Ascending aorta (tissue), 2 donors: ENCODE data around the gene ROCK2. TPM values are rescaled to one million over a fixed set of nuclear protein-coding genes. Genes with fewer than 3 reads are reported as not detected.

Experiments
- DNase-seq, 2 donors: peaks; one replicate each; pipeline ENCODE4 v3.0.0-alpha.2; 2019; ENCODE audit warnings: low spot score in 2 of 2
- H3K27ac ChIP-seq, 2 donors: fragments of 200-600 bp; sonication (generic); one replicate each; pipeline ENCODE4 v1.5.1; 2016 to 2017; ENCODE audit warnings: mild to moderate bottlenecking in 1 of 2
- H3K27me3 ChIP-seq: fragments of 200-600 bp; sonication (generic); one replicate; pipeline ENCODE4 v1.5.1; 2017
- H3K36me3 ChIP-seq, 2 donors: fragments of 200-600 bp; sonication (generic); one replicate each; pipeline ENCODE4 v1.5.1; 2016
- H3K4me1 ChIP-seq, 2 donors: fragments of 200-600 bp; sonication (generic); one replicate each; pipeline ENCODE4 v1.5.1; 2016 to 2017; ENCODE audit warnings: mild to moderate bottlenecking in 1 of 2
- H3K4me3 ChIP-seq, 2 donors: fragments of 200-600 bp; sonication (generic); one replicate each; pipeline ENCODE4 v1.5.1; 2016 to 2017; ENCODE audit warnings: mild to moderate bottlenecking in 1 of 2
- H3K9me3 ChIP-seq, 2 donors: fragments of 200-600 bp; sonication (generic); one replicate each; pipeline ENCODE4 v1.5.1; 2016
- CTCF ChIP-seq, 3 experiments: fragments of 200-600 bp in 2 of 3; fragments of 450-650 bp in 1 of 3; sonication (generic) in 2 of 3; IDR thresholded peaks; one replicate each; pipeline ENCODE4 v1.5.1; 2016 to 2019; ENCODE audit warnings: antibody characterized with exemption in 3 of 3, mild to moderate bottlenecking in 1 of 3, moderate library complexity in 1 of 3
- intact Hi-C: fragments of 100-400 bp; cut with DNase I; formaldehyde crosslinking; loops from one replicate; pipeline ENCODE4 v1.15.1; 2023
- total RNA-seq: library from RNA; depleted of rRNA; stranded (reverse); fragments of >200 nt; gene quantifications from one replicate; pipeline ENCODE4 v1.1.0, GENCODE V29; 2016

Gene ROCK2
- total RNA-seq, 1 donor from 2014 or later = 33.0 TPM

- TF ChIP-seq CTCF (IDR thresholded peaks at IDR 0.05) = no peak
- no peaks in the 10 kb centered on the region for H3K27me3 ChIP-seq
- H3K36me3 ChIP-seq = no peaks in the 10 kb centered on the region
- H3K4me3 ChIP-seq = no peak overlapping the region
- H3K4me1 ChIP-seq = peaks cover 7 to 19% of the 10 kb centered on the region in 2 donors
- no peak for DNase-seq
- peak overlapping the region; percentile 87 to 89 for H3K27ac ChIP-seq
- intact Hi-C loops = no loop called here
- H3K9me3 ChIP-seq = no peaks in the 10 kb centered on the region
Measured at GRCh38 chr2:11385216-11385615, 40.8 kb upstream of the ROCK2 start.

GRCh38 chr2:11379558-11379957, 35.1 kb upstream of the ROCK2 start:
- no peak for TF ChIP-seq CTCF (IDR thresholded peaks at IDR 0.05)
- intact Hi-C loops = no loop called here

GRCh38 chr2:11377928-11378545, 33.6 kb upstream of the ROCK2 start:
- H3K27ac ChIP-seq = peak overlapping the region; percentile 91 to 93
- H3K9me3 ChIP-seq = no peaks in the 10 kb centered on the region
- peak overlapping the region; percentile 13 to 50 for H3K4me3 ChIP-seq
- peaks cover 18 to 46% of the 10 kb centered on the region in 2 donors for H3K4me1 ChIP-seq
- TF ChIP-seq CTCF (IDR thresholded peaks at IDR 0.05) = no peak
- no peaks in the 10 kb centered on the region for H3K27me3 ChIP-seq
- intact Hi-C loops = no loop called here
- DNase-seq = peak in 1 of 2 donors; percentile 79
- H3K36me3 ChIP-seq = no peaks in the 10 kb centered on the region

More at GRCh38 chr2:11379558-11379957, 35.1 kb upstream of the ROCK2 start:
- DNase-seq = no peak
- Histone ChIP-seq H3K27me3 (no peaks in the 10 kb centered on the region), H3K27ac (peak overlapping the region; percentile 91 to 93), H3K9me3 (no peaks in the 10 kb centered on the region), H3K4me3 (no peak overlapping the region), H3K4me1 (peaks cover 17 to 34% of the 10 kb centered on the region in 2 donors), H3K36me3 (no peaks in the 10 kb centered on the region)

- Histone ChIP-seq H3K4me1 (peaks cover 18 to 47% of the 10 kb centered on the region in 2 donors), H3K27ac (peak overlapping the region; percentile 91 to 93)
Measured at GRCh38 chr2:11376071-11376470, 31.6 kb upstream of the ROCK2 start.

GRCh38 chr2:11375689-11376027, 31.2 kb upstream of the ROCK2 start:
- no peaks in the 10 kb centered on the region for H3K9me3 ChIP-seq
- intact Hi-C loops = loop anchor here (2.0 kb wide), 1 partner anchor 15 kb away; no protein-coding TSS in a partner anchor
- no peak for DNase-seq
- H3K36me3 ChIP-seq = no peaks in the 10 kb centered on the region
- H3K4me3 ChIP-seq = no peak overlapping the region
- TF ChIP-seq CTCF (IDR thresholded peaks at IDR 0.05) = no peak
- H3K27me3 ChIP-seq = no peaks in the 10 kb centered on the region
- peak overlapping the region; percentile 91 to 93 for H3K27ac ChIP-seq
- peaks cover 18 to 47% of the 10 kb centered on the region in 2 donors for H3K4me1 ChIP-seq

More at GRCh38 chr2:11376071-11376470, 31.6 kb upstream of the ROCK2 start:
- Histone ChIP-seq H3K36me3 (no peaks in the 10 kb centered on the region), H3K9me3 (no peaks in the 10 kb centered on the region), H3K27me3 (no peaks in the 10 kb centered on the region), H3K4me3 (no peak overlapping the region)
- TF ChIP-seq CTCF (IDR thresholded peaks at IDR 0.05) = no peak
- intact Hi-C loops = no loop called here
- no peak for DNase-seq
